HG03139 (cell line): ENCODE data around the gene PRR5.

Experiments
- ATAC-seq: cut with Tn5 transposase; IDR thresholded peaks from one replicate; pipeline ENCODE4 v1.9.1; 2021; ENCODE audit not compliant: unreplicated experiment

Gene PRR5

DNA sequence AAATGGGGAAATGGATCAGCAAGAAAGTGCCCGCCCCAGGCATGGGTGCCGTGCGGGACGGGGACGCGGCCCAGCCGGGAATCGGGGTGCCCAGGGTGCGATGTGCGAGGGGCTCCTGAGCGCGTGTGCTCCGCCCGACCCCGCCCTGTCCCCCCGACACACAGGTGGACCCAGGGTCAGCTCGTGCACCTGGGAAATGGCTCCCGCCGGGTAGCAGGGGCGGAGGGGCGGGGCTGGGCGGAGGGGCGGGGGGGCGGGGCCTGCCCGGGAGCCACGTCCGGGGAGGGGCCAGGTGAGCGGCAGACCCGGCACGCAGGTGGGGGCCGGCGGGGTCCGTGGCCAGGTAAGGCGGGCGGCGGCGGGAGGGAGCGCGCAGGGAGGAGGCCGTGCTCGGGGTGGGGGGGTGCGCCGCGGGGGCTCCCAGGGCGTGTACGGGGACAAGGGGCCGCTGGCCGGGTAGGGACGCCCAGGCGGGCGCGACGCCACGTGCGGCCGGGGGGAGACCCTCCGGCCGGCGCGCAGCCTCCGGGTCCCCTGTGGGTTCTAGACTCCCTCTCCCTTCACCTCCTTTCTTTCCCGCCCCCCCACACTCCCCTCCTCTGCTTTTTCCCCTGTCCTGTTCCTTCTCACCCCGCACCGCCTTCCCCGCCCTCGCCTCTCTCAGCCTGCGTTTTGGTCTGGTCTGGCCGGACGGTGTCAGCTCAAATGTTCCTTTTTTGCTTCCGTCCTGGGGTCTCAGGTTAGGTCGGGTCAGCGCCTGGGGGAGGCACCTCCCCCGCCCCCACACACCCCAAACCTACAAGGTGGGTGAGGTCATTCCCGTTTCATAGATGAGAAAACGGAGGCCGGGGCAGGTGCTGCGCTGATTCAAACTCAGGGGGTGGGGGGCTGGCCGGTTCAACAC is 50.5 kb downstream of the PRR5 start, which contains the start of gene ARHGAP8:
Gene ARHGAP8, plus strand, starts transcription at position 291 of the 904 bp plus-strand sequence. CDS start 33,953 bp downstream, outside the sequence.
- ATAC-seq, result no peak

DNA sequence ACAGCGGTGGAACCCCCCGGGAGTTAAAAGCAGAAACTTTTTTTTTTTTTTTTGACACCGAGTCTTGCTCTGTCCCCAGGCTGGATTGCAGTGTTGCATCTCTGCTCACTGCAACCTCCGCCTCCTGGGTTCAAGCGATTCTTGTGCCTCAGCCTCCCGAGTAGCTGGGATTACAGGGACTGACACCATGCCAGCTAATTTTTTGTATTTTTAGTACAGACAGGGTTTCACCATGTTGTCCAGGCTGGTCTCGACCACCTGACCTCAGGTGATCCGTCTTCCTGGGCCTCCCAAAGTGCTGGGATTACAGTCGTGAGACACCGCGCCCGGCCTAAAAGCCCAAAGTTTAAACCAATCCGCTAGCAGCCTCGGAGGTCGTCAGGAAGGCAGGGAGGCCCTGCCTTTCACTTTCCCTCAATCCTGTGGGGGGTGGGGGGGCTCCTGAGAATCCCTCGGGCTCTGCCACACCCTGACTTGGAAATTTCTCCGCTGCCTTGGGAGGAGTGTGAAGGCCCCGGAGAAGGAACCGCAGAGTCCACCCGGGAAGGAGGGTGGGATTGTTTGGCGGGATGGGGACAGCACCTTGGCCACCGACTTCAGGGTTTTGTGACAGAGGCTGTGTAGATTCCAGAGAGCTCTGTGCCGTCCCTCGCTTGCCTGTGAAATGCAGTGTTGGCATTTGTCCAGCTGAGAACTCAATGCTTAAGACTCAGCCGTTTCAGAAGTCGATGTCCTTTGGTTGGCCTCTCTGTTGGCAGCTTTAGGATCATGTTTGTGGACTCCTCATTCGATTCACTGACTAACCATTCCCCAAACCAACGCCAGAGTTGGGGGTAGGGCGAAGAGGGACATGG is 51.4 kb downstream of the PRR5 start:
- no peak for ATAC-seq

DNA sequence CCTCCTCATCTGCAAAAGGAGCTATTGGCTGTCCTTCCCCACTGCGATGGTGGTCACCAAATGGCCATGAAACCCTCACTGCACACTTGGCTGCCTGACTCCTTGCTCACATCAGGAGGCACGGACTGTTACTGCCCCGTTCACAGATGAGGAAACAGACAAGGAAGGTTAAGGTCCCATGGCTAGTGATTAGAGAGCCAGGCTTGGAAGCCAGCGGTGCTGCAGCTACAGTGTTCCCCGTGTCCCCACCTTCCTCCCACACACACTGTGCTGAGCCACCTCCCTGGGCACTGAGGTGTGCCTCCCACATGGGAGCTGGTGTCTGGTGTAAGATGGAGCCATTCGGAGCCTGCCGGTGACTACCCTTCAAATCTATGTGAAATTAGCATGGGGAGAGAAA is 53.0 kb downstream of the PRR5 start:
- ATAC-seq, result no peak

DNA sequence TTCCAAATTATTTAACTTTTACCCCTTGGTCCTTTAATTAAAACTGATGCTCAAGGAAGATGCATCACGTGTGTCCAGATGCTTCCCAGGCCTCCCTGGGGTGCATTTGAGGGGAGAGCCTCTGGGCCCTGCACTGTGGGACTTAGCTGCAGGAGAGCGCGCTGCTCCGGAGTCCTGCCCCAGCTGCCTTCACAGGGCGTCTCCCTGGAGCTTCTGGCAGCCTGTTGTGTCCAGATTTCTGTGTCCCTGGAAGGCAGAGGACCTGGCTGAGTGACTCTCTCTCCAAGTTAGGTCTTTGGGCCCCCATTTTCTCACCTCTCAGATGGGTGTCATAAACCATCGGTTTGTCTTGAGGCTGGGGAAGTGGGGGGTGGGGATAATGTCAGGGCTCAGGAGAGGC is 53.4 kb downstream of the PRR5 start:
- ATAC-seq, result no peak

GRCh38 chr22:44755956-44756361 is 54.0 kb downstream of the PRR5 start:
- no peak for ATAC-seq

DNA sequence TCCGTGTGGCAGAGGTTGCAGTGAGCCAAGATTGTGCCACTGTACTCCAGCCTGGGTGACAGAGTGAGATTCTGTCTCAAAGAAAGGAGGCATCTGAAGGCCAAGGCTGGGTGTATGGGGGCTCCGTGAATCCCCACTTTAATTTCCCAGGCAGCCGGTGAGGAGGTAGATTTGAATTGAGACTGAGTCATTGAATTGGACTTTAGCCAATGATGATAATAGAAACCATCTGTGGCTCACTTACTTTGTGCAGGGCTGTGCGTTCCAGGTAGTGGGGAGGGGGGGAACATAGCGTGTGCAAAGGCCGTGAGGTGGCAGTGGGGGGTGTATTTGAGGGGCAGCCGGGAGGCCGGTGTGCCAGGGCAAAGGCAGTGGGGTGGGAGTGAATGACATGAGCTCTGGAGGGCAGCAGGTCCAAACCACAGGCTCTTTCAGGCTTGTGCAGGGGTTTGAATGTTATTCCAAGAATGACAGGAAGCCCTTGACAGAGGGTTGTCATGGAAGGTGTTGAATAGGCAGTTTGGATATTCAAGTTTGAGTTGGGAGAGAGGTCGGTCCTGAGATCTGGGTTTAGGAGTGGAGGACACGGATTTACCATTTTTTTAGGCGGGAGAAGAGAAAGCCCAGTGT is 56.5 kb downstream of the PRR5 start:
- ATAC-seq, result no peak

GRCh38 chr22:44759001-44759400 is 57.0 kb downstream of the PRR5 start:
- ATAC-seq, result no peak

- ATAC-seq, result no peak
These were observed 57.7 kb downstream of the PRR5 start for GRCh38 chr22:44759430-44760310.

GRCh38 chr22:44760476-44760875 is 58.5 kb downstream of the PRR5 start:
- ATAC-seq, result no peak

- no peak for ATAC-seq
These were observed 59.0 kb downstream of the PRR5 start for GRCh38 chr22:44761025-44761424.

DNA sequence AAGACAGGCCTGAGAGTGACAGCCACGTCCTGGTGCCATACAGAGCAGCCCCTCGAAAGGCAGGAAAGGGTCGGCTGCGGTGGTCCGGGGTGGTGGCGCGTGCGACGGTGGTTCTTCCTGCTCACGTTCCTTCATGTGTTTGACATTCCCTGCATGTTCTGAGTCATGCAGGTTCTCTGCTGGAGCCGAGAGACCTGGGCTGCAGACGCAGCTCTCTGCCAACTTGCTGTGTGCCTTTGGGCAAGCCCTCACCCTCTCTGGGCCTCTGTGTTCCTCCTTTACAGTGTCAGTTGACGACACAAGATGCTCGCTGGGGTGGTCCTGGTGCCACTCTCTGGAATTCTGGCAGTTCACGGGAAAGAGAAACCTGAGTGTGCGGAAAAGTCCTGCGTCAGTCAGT is 62.4 kb downstream of the PRR5 start:
- no peak for ATAC-seq

GRCh38 chr22:44764974-44765373 is 63.0 kb downstream of the PRR5 start:
- no peak for ATAC-seq

GRCh38 chr22:44765571-44766285 is 63.7 kb downstream of the PRR5 start:
- no peak for ATAC-seq

DNA sequence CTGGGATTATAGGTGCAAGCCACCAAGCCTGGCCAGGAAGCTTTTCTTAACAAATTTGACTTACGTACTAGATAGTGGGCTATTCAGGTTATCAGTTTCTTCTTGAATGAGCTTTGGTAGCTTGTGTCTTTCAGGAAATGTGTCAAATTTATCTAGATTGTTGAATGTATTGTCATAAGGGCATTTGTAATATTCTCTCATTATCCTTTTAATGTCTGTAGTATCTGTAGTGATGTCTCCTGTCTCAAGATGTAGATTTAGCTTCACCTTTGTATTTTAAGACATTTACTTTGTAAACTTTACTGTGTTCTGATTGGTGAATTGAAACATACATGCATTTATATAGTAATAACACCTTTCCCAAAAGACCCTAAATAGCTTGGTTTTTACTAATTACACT is 71.1 kb downstream of the PRR5 start:
- ATAC-seq, result no peak

GRCh38 chr22:44775862-44776261 is 73.9 kb downstream of the PRR5 start:
- no peak for ATAC-seq

DNA sequence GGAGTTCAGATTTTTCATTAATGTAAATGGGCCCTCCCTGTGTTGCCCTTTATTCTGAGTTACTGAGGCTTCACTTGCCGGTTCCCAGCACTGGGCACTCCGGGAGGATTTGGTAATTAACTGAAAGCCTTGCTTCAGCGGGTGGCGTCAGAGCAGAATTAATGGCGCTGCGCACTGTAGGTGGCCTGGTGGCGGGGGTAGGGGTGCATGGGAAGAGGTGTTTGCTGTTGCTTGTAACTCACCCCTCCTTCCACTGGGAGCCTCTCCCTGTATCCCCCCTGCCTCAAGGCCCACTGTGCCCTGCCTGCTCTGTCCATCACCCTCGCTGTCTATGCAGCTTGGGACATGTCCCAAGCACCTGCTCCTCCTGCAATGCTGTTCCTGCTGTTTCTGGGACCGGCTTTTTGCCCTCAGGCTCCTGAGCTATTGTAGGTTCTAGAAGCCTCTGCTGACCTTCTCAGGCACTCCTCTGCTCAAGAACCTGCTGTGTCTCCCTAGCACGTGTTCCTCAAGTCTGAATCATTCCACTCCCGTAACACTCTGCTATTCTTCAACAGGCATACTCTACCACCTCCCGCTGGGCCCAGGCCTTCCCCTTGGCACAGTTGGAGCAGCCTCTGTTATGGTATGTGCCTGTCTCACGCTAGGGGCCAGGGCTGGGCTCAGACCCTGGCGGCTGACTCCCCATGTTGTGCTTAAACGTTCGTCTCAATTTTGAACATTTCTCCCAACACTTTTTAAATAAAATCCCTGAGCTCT is 74.8 kb downstream of the PRR5 start:
- ATAC-seq, result no peak

GRCh38 chr22:44777364-44777755 is 75.4 kb downstream of the PRR5 start:
- ATAC-seq, result no peak

DNA sequence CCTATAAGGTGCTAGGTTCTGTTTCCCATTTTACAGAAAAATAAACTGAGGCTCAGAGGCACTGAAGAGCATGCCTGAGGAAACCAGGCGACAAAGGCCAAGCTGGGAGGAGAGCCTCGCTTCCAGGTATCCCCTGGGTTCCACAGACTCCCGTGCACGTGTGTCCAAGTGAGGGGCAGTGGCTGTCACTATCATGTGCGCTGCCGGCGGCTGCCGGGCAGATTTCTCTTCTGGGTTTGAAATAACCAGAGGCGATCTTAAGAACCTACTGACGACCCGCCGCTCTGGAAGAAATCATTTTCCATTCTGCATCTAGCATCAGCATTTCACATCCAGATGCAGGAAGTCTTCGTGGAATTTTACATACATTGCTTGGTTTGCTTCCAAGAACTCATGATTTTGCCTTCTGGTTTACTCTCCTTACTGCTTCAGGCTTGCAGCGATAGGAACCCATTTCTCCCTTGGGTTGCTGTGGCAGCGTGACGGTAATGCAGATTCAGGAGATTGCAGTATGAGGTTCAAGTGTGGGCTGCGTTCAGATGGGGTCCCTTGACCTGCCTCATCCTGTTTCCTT is 79.0 kb downstream of the PRR5 start:
- ATAC-seq, result no peak
